ENCODE data around the gene KLK14.

DNA sequence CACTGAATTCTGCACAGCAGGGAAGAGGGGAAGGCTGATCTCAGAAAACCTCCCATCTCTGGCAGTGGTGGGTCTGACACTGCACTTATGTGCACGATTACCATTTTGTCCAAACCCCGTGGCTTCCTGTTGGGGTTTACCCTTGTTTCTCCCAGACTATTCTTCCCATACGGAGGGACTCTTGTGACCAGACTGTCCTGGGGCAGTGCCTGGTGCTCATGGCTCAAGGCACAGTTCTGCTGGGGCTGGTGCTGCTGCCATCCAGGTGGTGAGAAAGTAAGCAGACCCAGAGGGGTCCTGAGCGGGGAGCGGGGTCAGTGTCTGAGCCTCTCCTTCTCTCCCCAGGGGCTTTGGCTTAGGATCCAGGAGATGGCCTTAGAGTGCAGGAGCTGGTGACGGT, 36.9 kb upstream of the KLK14 start:
- TF ChIP-seq, protein P1, sequence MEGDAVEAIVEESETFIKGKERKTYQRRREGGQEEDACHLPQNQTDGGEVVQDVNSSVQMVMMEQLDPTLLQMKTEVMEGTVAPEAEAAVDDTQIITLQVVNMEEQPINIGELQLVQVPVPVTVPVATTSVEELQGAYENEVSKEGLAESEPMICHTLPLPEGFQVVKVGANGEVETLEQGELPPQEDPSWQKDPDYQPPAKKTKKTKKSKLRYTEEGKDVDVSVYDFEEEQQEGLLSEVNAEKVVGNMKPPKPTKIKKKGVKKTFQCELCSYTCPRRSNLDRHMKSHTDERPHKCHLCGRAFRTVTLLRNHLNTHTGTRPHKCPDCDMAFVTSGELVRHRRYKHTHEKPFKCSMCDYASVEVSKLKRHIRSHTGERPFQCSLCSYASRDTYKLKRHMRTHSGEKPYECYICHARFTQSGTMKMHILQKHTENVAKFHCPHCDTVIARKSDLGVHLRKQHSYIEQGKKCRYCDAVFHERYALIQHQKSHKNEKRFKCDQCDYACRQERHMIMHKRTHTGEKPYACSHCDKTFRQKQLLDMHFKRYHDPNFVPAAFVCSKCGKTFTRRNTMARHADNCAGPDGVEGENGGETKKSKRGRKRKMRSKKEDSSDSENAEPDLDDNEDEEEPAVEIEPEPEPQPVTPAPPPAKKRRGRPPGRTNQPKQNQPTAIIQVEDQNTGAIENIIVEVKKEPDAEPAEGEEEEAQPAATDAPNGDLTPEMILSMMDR (IDR thresholded peaks at IDR 0.05; ENCODE audit: insufficient read depth, low read depth, low read length), result no peak
- no peak for TF ChIP-seq EZH2 (IDR thresholded peaks at IDR 0.05; ENCODE audit: insufficient read depth, low read length)

Data from astrocyte (in vitro differentiated cells and primary cell).